HG03520 (cell line): ENCODE data around the gene AKAP5.
"Not testable (repeated sequence)": the region's sequence is repeated elsewhere in the genome, so short reads cannot be mapped to it uniquely, and the experiment has no call there.

Source experiments
- ATAC-seq: cut with Tn5 transposase; IDR thresholded peaks from one replicate; pipeline ENCODE4 v1.9.1; 2021; ENCODE audit warnings: mild to moderate bottlenecking, moderate library complexity; ENCODE audit not compliant: unreplicated experiment

The AKAP5 gene

DNA sequence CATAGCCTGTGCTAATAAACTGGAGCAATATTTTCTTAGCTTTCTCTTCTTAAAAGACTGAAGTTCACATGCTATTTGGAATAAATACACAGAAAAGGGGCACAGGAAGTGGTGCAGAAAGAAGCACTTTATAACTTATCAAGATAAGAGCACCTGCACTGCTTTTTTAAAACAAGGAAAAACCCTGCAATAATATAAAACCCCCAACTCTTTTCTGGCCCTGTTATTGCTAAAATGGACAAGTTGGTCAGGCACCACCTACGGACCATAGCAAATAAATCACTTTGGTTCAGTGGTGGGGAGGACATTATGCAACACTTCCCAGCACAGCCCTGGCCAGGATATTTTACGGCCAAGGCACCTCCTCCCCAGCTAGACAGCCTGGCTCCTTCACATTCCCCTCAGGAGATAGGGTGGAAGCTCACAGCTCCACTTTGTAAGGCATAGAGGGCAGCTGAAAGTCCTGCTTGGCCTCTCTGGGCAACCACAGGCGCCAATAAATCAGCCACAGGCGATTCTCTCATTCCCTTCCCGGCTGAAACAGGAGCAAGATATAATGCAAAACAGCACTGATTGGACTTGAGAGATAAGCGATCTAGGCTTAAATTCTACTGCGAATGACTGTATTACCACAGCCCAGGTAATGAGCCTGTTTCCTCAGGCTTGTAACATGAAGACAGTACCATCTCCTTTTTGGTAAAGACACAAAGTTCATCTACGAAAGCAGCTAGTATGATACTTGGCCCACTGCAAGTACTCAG, 36.3 kb downstream of the AKAP5 start:
- no peak for ATAC-seq

DNA sequence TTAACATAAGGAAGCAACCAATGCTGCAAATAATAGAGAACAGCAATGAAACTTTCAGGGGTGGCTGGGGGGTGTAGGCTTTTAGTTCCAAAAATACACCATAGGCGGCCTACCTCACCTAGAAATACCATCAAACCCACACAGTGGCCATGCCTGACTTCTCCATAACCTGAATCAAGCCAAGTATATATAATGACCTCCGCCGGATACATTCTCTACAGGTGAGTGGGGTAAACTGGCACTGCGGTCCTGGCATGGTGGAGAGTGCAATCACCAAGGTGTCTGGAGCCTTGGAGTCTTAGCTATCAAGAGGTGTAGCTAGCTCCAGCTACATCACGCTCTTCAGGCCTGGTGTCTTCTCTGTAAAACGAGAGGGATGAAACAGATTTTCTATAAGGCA, 37.2 kb downstream of the AKAP5 start:
- ATAC-seq = no peak

DNA sequence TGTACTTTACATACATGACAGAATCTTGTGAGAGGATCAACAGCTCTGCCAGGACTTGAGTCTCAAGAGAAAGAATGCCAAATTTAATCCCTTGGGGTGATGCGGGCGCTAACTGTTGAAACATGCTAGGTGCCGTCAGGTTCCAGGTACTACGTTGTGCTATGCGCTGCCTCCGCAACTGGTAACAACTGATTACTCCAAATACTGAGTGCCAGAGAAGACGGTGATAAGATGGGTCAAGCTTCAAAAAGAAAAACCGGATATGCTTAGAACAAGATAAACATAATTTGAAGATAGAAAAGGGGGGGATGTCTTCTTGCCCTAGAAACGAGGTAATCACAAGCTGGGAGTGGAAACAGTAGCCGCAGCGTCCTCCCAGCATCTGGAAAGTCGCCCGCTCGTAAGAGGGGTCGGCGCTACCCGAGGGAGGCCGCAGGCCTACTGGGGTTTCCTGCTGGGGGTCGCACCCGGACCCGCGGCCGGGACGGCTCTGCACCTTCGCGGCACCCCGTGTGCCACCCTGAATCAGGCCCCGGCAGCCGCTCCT, 37.7 kb downstream of the AKAP5 start:
- no peak for ATAC-seq

DNA sequence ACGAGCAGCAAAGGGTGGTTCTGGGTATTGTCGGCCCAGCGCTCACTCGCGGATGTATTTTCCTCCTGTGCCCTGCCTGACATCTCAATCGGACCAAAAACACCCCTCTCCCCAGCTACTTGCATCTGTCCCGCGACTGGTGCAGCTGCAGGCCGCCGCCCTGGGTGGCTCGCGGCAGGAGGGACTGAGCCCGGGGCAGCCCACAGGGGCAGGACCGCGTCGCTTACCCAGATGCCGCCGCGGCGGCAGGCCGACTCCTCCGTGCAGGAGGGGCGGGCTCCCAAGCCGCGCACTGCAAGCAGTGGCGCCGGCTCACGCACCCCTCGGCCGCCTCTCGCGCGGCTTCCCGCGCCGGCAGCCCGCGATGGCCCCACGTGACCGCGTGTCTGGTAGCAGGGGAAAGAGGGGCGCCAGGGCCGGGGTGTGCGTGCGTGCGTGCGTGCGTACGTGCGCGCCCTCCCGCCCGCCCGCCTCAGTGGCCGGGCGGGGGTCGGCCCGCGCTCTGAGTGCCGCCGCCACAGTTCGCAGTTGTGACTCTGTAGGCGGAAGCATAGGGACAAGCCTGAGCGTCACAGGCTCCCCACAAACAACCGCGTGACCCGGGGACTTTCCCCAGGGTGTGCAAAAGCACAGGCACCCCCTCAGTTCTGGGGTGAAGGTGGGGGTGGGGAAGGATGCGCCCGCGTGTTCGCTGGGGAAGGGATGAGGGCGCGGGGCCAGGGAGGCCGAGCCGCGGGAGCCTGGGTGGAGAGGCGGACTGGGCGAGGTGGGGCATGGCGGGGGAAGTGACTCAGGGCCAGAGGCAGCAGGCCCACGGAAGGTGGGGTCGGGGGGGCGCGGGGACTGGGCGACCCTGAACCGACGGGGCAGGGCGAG, 38.4 kb downstream of the AKAP5 start, which contains the start of gene ZBTB25:
Gene ZBTB25, minus strand, starts transcription at position 405 of the 876 bp plus-strand sequence. CDS start 13,305 bp downstream, outside the sequence.
- ATAC-seq = peak; percentile 55

DNA sequence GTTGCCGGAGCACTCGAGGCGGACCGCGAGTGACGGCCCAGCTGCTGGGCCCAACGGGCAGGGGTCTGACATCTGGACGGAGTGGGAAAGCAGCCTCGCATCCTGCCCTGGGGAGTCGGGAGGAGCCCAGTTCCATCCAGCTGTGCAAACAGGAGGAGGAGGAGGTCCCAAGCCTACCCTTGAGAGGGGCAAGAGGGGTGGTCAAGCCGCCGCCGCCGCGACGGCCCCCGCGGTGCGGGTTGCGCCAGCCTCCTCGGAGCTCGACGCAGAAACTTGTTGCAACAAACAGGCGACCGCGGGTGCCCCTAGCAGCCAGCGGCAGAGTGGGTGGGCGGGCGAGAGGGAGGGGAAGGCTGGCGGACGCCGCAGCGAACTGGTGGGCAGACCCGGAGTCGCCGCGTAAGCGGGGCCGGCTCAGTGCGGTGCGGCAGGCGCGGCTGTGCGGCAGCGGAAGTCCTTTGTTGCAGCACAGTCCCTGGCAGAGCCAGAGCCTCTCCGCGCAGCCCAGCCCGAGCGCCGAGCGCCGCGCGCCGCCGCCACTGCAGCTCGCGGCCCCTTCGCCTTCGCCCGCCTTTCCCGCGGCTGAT, 39.1 kb downstream of the AKAP5 start, which contains the start of gene ZBTB1:
Gene ZBTB1, plus strand, starts transcription at position 461 of the 587 bp plus-strand sequence. CDS start 16,735 bp downstream, outside the sequence.
- ATAC-seq = peak; percentile 23

DNA sequence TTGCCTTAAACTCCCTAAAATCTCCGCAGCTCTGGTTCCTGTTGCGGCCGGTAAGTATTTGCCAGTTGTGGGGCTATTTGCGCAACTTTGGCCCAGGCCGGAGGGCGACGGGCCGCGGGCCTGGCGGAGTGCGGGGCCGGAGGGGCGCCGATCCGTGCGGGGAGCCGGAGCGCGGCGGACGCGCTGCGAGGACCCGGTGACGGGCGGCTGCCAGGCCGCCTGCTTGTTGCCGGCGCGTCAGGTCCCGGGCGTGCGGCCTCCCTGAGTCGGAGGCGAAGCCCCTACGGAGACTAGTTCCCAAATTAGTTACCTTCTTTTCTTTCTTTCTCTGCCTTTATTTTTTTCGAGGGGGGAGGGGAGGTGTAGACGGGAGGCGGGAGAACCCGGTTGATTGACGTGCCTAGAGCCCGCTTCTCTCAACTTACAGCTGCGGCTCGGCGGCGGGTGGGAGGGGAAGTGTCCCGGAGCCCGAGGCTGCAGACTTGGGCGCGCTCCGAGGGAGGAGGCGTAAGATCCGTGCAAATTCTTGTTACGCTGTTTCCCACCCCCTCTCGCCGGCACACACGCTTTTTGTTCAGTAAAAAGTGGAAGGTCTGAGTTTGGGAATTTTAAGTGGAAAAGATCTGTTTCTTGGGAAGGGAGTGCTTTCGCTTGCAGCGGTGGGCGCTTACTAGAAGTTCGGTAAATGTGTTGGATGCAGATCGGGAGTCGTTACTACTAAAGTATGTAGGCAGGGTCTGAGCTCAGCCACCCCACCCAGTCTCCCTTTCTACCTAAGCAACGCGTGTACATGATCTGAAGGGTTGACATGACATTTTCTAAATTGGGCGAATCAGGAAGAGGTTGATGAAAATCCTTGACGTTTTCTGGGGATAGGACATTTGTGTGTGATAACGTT, 39.8 kb downstream of the AKAP5 start:
- ATAC-seq = no peak

DNA sequence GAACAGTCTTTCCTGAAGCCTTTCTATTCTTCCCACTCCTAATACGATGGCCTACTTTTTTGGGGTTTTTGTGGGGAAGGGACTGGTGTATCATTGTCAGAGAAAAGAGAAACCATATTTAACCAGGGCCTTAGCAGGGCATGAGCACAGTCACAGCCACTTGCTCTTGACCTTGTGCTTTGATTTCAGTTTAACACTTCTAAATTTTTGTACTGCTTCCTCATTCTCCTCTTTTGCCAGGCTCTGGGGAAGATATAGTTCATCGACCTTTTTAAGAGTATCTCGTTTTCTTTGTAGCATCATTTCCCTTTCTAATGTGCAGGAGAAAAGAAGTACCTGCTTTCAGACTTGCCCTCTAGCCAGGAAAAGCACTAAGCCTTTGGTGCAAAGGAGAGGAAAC, 41.4 kb downstream of the AKAP5 start:
- ATAC-seq = no peak

DNA sequence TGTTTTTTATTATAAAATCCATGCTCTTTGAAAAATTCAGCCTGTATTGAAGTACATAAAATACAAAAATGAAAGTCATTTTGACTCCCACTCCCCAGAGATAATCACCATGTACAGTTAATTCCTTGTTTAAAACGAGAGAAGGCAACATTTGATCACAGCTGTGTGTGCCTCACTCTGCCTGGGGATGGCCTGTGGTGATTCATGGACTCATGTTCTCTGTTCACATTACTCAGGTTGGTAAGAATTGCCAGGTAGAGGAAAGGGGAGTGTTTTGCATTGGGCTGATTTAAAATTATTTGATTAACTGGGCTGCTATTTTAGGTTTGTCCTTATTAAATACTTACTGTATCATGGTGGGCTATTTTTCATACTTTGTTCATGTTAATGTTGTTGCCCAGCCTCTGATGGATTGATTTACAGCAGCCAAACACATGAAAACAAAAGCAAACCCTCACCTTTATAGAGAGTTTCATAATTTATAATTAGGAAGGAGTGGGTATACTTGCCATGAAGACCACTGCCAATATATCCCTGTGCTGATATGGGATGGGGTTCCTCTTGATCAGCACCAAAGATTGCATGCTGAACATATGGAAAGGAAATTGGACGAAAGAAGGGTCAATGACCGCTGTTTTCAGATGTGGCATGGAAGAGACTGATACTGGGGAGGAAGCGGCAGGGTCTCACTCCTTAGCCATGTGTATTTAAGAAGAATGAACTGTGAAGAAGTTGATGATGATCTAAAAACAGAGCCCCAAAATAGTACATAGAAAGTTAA, 42.3 kb downstream of the AKAP5 start:
- no peak for ATAC-seq

DNA sequence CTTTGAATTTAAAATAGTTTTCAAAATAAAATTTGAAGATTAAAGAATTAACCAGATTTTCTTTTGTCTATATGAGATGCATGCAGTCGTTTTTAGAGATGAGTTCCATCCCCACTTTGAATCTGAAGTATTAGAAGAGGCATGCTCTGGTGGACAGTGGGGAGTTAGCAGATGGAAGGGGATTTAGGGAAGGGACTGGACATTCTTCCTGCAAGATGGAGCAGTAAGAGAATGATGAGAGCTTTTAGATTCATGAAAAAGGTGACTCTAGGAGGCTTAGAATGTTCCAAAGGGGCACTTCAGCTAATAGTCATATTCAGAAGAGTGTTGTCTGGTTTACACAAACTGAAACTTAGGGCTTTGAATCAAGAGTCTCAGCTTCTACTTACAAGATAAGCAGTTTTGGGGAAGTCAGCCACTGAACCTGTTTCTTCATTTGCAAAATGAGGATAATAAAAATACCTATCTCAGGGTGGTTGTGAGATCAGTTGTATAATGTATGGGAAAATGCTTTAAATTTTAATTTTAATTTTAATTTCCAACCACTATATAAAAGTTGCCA, 43.0 kb downstream of the AKAP5 start:
- no peak for ATAC-seq

DNA sequence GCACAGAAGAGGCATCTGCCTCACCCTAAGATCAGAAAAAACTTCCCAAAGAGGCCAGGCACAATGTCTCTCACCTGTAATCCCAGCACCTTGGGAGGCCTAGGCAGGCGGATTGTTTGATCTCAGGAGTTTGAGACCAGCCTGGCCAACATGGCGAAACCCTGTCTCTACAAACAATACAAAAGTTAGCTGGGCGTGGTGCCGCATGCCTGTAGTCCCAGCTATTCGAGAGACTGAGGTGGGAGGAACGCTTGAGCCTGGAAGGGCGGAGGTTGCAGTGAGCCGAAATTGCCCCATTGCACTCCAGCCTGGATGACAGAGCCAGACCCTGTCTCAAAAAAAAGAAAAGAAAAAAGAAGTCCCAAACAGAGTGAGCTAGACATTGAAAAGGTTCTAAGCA, 43.7 kb downstream of the AKAP5 start:
- no peak for ATAC-seq

DNA sequence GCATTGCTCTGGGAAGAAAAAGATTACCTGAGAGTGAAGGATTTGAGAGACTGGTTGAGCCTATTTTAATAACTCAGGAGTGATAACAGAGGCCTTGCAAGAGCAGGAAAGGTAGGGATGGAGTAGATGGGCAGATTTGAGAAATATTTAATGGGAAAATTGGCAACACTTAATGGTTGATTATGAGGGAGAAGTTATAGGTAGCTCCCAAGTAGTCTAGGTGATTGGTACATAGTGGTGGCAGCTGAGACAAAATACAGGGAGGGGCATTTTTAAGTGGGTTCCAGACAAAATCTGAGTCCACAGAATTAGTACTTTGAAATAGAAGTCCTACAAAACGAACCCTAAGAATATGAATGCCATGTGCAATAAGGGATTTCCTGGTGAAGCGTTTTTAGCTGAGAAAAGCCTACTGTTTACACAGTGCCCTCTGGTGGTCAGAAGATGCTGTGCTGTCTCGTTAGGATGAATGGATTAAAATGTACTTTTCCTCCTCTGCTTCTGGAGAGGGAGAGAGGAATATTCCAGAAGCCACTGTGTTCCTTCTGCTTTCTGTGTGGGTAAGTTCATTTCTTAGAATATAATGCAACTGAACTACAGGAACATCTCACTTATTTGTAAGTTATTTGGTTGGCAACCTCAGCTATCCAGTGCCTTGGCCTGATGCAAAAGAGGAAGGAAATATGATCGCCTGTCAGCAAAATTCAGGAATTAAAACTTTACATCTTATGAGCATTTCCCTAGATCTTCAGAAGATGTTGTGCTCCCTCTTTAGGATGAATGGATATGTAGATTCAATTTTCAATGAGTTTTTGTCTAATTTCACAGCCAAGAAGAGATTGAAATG, 45.7 kb downstream of the AKAP5 start:
- ATAC-seq = no peak

DNA sequence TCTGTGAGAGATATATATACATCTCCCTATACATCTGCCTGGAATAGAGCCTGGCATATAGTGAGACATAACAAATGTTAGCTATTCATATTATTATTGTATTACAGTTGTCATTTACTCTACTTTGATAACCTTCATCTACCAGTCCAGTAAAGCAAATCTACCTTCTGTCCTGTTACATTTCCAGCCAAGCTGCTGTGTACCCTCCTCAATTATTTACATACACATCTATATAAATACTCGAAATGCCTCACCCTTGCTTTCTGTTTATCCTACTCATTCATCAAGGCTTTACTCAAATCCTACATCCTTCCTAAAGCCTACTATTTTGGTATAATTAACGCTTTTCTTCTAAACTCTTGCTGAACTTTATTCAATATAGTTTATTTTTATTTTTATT, 48.0 kb downstream of the AKAP5 start:
- ATAC-seq = no peak

DNA sequence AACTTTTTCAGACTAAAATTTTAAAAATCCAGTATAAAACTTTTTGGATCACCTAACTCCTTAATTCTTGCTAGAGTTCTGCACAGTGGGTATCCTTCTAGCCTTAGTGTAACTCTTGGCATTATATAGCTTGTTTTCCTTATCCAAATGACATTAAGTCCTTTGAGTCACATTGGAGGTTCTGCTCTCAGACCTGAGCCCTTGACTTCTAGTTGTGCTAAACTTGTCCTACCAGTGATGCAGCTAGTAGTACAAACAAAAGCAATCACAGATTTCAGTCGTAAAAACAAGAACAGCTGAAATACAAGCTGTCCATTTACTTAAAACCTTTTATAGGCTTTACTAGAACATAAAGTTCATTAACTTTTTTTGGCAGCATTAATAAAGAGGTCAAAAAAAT, 49.8 kb downstream of the AKAP5 start:
- ATAC-seq = no peak

DNA sequence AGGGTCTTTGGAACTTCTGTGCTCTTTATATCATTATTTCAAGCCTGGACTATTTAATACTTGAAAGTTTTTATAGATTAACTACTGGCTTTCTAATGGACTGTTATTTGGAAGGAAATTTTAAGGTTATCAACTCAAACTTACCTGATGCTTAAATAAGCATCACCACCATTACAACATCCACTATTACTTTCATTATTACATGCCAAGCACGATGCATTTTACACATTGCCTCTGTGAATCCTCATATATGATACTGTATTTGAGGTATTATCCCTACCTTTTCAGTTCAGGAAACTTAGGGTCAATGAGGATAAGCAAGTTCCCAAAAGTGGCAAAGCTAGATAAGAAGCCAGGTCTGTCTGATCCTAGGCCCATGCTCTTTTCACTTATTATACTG, 51.7 kb downstream of the AKAP5 start:
- no peak for ATAC-seq

DNA sequence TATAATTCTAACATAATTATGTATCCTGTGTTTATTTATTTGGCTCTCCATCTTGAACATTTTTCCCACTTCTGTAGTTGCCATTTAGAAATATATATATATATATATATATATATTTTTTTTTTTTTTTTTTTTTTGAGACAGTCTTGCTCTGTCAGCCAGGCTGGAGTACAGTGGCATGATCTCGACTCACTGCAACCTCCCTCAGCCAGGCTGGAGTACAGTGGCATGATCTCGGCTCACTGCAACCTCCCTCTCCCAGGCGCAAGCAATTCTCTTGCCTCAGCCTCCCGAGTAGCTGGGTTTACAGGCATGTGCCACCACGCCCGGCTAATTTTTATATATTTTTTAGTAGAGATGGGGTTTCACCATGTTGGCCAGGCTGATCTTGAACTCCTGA, 52.4 kb downstream of the AKAP5 start:
- ATAC-seq = not testable (repeated sequence)

DNA sequence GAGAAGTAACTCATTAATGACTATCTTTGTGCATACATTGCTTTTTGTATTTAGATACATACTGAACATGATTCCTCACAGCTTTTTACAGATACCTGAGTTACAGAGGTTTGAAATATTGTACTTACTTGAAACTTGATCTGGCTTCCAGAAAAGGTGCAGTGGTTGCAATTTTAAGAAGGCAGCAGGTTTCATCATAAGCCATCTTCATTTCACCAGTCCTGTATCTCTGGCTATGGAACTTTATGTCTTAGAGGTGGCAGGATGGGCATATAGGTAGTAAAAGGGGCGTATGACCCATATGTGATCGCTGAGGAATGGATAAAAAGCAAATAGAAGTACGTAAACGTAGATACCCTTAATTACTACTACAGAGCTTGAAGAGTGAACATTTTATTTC, 52.9 kb downstream of the AKAP5 start:
- ATAC-seq = no peak

DNA sequence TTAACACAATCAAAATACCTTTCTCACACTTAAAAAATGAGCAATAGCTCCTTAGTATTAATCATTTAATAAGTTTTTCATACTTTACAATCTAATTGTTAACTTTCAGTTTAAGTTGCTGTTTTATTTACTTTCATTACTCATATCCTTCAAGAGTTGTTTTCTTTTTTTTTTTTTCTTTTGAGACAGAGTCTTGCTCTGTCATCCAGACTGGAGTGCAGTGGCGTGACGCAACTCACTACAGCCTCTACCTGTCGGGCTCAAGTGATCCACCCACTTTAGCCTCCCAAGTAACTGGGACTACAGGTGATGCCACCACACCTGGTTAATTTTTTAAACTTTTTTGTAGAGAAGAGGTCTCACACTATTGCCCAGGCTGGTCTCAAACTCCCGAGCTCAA, 55.4 kb downstream of the AKAP5 start:
- no peak for ATAC-seq
